Renal cortical epithelial cell (primary cell): ENCODE results near the gene SPPL2B. TPM values are rescaled to one million over a fixed set of nuclear protein-coding genes. Genes with fewer than 3 reads are reported as not detected.

Experiments used
- DNase-seq: peaks from one replicate; pipeline ENCODE4 v3.0.0-alpha.2; 2011; ENCODE audit warnings: low read depth
- total RNA-seq: library from RNA; depleted of rRNA; stranded (reverse); fragments of >200 nt; gene quantifications from 2 replicates; pipeline ENCODE4 v1.2.3, GENCODE V29; 2014

Gene SPPL2B
- total RNA-seq, 1 donor from 2014 or later, result 43.7 TPM

GRCh38 chr19:2300533-2300932 is 28.0 kb upstream of the SPPL2B start:
- no peak for DNase-seq

GRCh38 chr19:2302319-2303210 is 25.9 kb upstream of the SPPL2B start:
- DNase-seq, result no peak

- no peak for DNase-seq
Measured at GRCh38 chr19:2303211-2303798, 25.2 kb upstream of the SPPL2B start.

GRCh38 chr19:2305452-2306280 is 22.8 kb upstream of the SPPL2B start:
- DNase-seq, result no peak

- no peak for DNase-seq
Measured at GRCh38 chr19:2306281-2306806, 22.1 kb upstream of the SPPL2B start.

GRCh38 chr19:2306971-2307370 is 21.5 kb upstream of the SPPL2B start:
- no peak for DNase-seq

- no peak for DNase-seq
Measured at GRCh38 chr19:2307518-2308012, 20.9 kb upstream of the SPPL2B start.

GRCh38 chr19:2308114-2308556 is 20.3 kb upstream of the SPPL2B start, which contains the start of gene LINGO3:
LINGO3 (minus strand) TSS chr19:2308154; CDS start chr19:2291776, 16,378 bp downstream.
- DNase-seq, result no peak

GRCh38 chr19:2309734-2310362 is 18.6 kb upstream of the SPPL2B start:
- DNase-seq, result no peak

GRCh38 chr19:2311093-2311492 is 17.4 kb upstream of the SPPL2B start:
- DNase-seq, result no peak

GRCh38 chr19:2312820-2313501 is 15.5 kb upstream of the SPPL2B start:
- no peak for DNase-seq

- no peak for DNase-seq
Measured at GRCh38 chr19:2315121-2315817, 13.2 kb upstream of the SPPL2B start.

- DNase-seq, result peak; percentile 29
Measured at GRCh38 chr19:2315818-2316353, 12.6 kb upstream of the SPPL2B start.

GRCh38 chr19:2317300-2317699 is 11.2 kb upstream of the SPPL2B start:
- no peak for DNase-seq

- no peak for DNase-seq
Measured at GRCh38 chr19:2317756-2318155, 10.7 kb upstream of the SPPL2B start.

- DNase-seq, result no peak
Measured at GRCh38 chr19:2318923-2319322, 9.6 kb upstream of the SPPL2B start.

GRCh38 chr19:2319551-2319950 is 8.9 kb upstream of the SPPL2B start:
- no peak for DNase-seq

GRCh38 chr19:2320049-2320448 is 8.4 kb upstream of the SPPL2B start:
- DNase-seq, result no peak

- no peak for DNase-seq
Measured at GRCh38 chr19:2320939-2321338, 7.5 kb upstream of the SPPL2B start.
